HEK293 (cell line): ENCODE measurements around the gene HPCA.

ENCODE experiments used
- BCL11A ChIP-seq: fragments of 450-650 bp; formaldehyde crosslinking; IDR thresholded peaks from 2 replicates; pipeline ENCODE4 v1.5.1; 2016; ENCODE audit warnings: low read depth, missing biosample characterization, missing genetic modification characterization
- BCL11B ChIP-seq: fragments of 450-650 bp; formaldehyde crosslinking; IDR thresholded peaks from 2 replicates; pipeline ENCODE4 v1.5.1; 2016; ENCODE audit warnings: low read depth, missing biosample characterization, missing genetic modification characterization
- FEZF1 ChIP-seq: fragments of 450-650 bp; formaldehyde crosslinking; IDR thresholded peaks from 2 replicates; pipeline ENCODE4 v1.5.1; 2016; ENCODE audit warnings: missing biosample characterization, missing genetic modification characterization
- HIC1 ChIP-seq: fragments of 450-650 bp; formaldehyde crosslinking; IDR thresholded peaks from 2 replicates; pipeline ENCODE4 v1.5.1; 2016; ENCODE audit warnings: missing biosample characterization, missing genetic modification characterization
- PRDM10 ChIP-seq: fragments of 450-650 bp; formaldehyde crosslinking; IDR thresholded peaks from 2 replicates; pipeline ENCODE4 v1.5.1; 2016; ENCODE audit warnings: missing biosample characterization, missing genetic modification characterization
- REPIN1 ChIP-seq: fragments of 450-650 bp; formaldehyde crosslinking; IDR thresholded peaks from 2 replicates; pipeline ENCODE4 v1.5.1; 2017; ENCODE audit warnings: missing biosample characterization, missing genetic modification characterization, low read depth
- YY1 ChIP-seq: fragments of 450-650 bp; formaldehyde crosslinking; IDR thresholded peaks from 2 replicates; pipeline ENCODE4 v1.5.1; 2018; ENCODE audit warnings: missing biosample characterization, missing genetic modification characterization
- ZBTB8A ChIP-seq: fragments of 450-650 bp; formaldehyde crosslinking; IDR thresholded peaks from 2 replicates; pipeline ENCODE4 v1.5.1; 2016; ENCODE audit warnings: missing biosample characterization, missing genetic modification characterization
- ZFHX2 ChIP-seq: fragments of 450-650 bp; formaldehyde crosslinking; conservative IDR thresholded peaks from 2 replicates; pipeline ENCODE4 v1.5.1; 2016; ENCODE audit warnings: missing biosample characterization, missing genetic modification characterization
- ZFP69B ChIP-seq: fragments of 450-650 bp; formaldehyde crosslinking; IDR thresholded peaks from 2 replicates; pipeline ENCODE4 v1.5.1; 2016; ENCODE audit warnings: missing biosample characterization, missing genetic modification characterization
- ZNF239 ChIP-seq: fragments of 450-650 bp; formaldehyde crosslinking; IDR thresholded peaks from 2 replicates; pipeline ENCODE4 v1.5.1; 2016; ENCODE audit warnings: missing biosample characterization, missing genetic modification characterization
- ZNF274 ChIP-seq, 2 experiments: fragments of 200-500 bp in 1 of 2; fragments of 450-650 bp in 1 of 2; sonication (Bioruptor generic) in 1 of 2; formaldehyde crosslinking in 1 of 2; IDR thresholded peaks; 2 replicates each; pipeline versions ENCODE4 v1.5.1 to v1.6.1; 2014 to 2016; ENCODE audit warnings: borderline replicate concordance in 1 of 2, inconsistent platforms in 1 of 2, low read length in 1 of 2, missing biosample characterization in 1 of 2, missing genetic modification characterization in 1 of 2
- ZNF292 ChIP-seq: fragments of 450-650 bp; formaldehyde crosslinking; IDR thresholded peaks from 2 replicates; pipeline ENCODE4 v1.5.1; 2016; ENCODE audit warnings: low read depth, missing biosample characterization, missing genetic modification characterization, borderline replicate concordance
- ZNF335 ChIP-seq: fragments of 450-650 bp; formaldehyde crosslinking; conservative IDR thresholded peaks from 2 replicates; pipeline ENCODE4 v1.5.1; 2016; ENCODE audit warnings: missing biosample characterization, missing genetic modification characterization
- ZNF423 ChIP-seq: fragments of 450-650 bp; formaldehyde crosslinking; IDR thresholded peaks from 2 replicates; pipeline ENCODE4 v1.5.1; 2016; ENCODE audit warnings: missing biosample characterization, missing genetic modification characterization
- ZNF426 ChIP-seq: fragments of 450-650 bp; formaldehyde crosslinking; IDR thresholded peaks from 2 replicates; pipeline ENCODE4 v1.5.1; 2017; ENCODE audit warnings: missing biosample characterization, missing genetic modification characterization, mild to moderate bottlenecking, inconsistent platforms, moderate library complexity
- ZNF449 ChIP-seq: fragments of 450-650 bp; formaldehyde crosslinking; IDR thresholded peaks from 2 replicates; pipeline ENCODE4 v1.5.1; 2017; ENCODE audit warnings: missing biosample characterization, mild to moderate bottlenecking, missing genetic modification characterization, moderate library complexity
- ZNF549 ChIP-seq: fragments of 450-650 bp; IDR thresholded peaks from 2 replicates; pipeline ENCODE4 v1.5.1; 2018; ENCODE audit warnings: missing biosample characterization, missing genetic modification characterization, mild to moderate bottlenecking, inconsistent platforms, moderate library complexity
- ZNF600 ChIP-seq: fragments of 450-650 bp; formaldehyde crosslinking; IDR thresholded peaks from 2 replicates; pipeline ENCODE4 v1.5.1; 2016; ENCODE audit warnings: missing biosample characterization, missing genetic modification characterization
- ZNF610 ChIP-seq: fragments of 450-650 bp; formaldehyde crosslinking; IDR thresholded peaks from 2 replicates; pipeline ENCODE4 v1.5.1; 2016; ENCODE audit warnings: missing biosample characterization, missing genetic modification characterization, borderline replicate concordance
- ZNF660 ChIP-seq: fragments of 450-650 bp; IDR thresholded peaks from 2 replicates; pipeline ENCODE4 v1.5.1; 2018; ENCODE audit warnings: missing biosample characterization, mild to moderate bottlenecking, missing genetic modification characterization
- ZSCAN30 ChIP-seq: fragments of 450-650 bp; IDR thresholded peaks from 2 replicates; pipeline ENCODE4 v1.5.1; 2018; ENCODE audit warnings: missing biosample characterization, mild to moderate bottlenecking, missing genetic modification characterization, moderate library complexity
- TF ChIP-seq, protein P1 (sequence below): fragments of 450-650 bp; formaldehyde crosslinking; IDR thresholded peaks from 2 replicates; pipeline ENCODE4 v1.5.1; 2016; ENCODE audit warnings: missing biosample characterization, missing genetic modification characterization, low read depth
- TF ChIP-seq, protein P2 (sequence below): fragments of 450-650 bp; formaldehyde crosslinking; optimal IDR thresholded peaks from 2 replicates; pipeline ENCODE3; 2016; ENCODE audit warnings: missing biosample characterization, mild to moderate bottlenecking, missing genetic modification characterization
- TF ChIP-seq, protein P3 (sequence below): fragments of 450-650 bp; formaldehyde crosslinking; IDR thresholded peaks from 2 replicates; pipeline ENCODE4 v1.5.1; 2016; ENCODE audit warnings: missing biosample characterization, missing genetic modification characterization, low read depth

Gene HPCA

GRCh38 chr1:32870615-32871363 lies 15.5 kb upstream of the HPCA start, which contains the start of gene FNDC5 (continued):
- no peak for TF ChIP-seq PRDM10 (tag by site-specific recombination)
- no peak for TF ChIP-seq ZFP69B (tag by site-specific recombination)
- TF ChIP-seq, protein P1, sequence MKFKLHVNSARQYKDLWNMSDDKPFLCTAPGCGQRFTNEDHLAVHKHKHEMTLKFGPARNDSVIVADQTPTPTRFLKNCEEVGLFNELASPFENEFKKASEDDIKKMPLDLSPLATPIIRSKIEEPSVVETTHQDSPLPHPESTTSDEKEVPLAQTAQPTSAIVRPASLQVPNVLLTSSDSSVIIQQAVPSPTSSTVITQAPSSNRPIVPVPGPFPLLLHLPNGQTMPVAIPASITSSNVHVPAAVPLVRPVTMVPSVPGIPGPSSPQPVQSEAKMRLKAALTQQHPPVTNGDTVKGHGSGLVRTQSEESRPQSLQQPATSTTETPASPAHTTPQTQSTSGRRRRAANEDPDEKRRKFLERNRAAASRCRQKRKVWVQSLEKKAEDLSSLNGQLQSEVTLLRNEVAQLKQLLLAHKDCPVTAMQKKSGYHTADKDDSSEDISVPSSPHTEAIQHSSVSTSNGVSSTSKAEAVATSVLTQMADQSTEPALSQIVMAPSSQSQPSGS, result no peak
- TF ChIP-seq BCL11A (tag by site-specific recombination), result no peak
- TF ChIP-seq, protein P2, sequence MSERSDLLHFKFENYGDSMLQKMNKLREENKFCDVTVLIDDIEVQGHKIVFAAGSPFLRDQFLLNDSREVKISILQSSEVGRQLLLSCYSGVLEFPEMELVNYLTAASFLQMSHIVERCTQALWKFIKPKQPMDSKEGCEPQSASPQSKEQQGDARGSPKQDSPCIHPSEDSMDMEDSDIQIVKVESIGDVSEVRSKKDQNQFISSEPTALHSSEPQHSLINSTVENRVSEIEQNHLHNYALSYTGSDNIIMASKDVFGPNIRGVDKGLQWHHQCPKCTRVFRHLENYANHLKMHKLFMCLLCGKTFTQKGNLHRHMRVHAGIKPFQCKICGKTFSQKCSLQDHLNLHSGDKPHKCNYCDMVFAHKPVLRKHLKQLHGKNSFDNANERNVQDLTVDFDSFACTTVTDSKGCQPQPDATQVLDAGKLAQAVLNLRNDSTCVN (tag by site-specific recombination), result peak; percentile 74
- no peak for TF ChIP-seq ZNF600
- no peak for TF ChIP-seq ZNF423
- TF ChIP-seq ZNF660 (tag by site-specific recombination), result no peak
- TF ChIP-seq, protein P3, sequence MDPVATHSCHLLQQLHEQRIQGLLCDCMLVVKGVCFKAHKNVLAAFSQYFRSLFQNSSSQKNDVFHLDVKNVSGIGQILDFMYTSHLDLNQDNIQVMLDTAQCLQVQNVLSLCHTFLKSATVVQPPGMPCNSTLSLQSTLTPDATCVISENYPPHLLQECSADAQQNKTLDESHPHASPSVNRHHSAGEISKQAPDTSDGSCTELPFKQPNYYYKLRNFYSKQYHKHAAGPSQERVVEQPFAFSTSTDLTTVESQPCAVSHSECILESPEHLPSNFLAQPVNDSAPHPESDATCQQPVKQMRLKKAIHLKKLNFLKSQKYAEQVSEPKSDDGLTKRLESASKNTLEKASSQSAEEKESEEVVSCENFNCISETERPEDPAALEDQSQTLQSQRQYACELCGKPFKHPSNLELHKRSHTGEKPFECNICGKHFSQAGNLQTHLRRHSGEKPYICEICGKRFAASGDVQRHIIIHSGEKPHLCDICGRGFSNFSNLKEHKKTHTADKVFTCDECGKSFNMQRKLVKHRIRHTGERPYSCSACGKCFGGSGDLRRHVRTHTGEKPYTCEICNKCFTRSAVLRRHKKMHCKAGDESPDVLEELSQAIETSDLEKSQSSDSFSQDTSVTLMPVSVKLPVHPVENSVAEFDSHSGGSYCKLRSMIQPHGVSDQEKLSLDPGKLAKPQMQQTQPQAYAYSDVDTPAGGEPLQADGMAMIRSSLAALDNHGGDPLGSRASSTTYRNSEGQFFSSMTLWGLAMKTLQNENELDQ (tag by site-specific recombination), result no peak
- peak; percentile 92 for TF ChIP-seq ZNF449 (tag by site-specific recombination)
- peak; percentile 65; the same call in 1 of the 2 replicates for TF ChIP-seq HIC1
- no peak for TF ChIP-seq ZNF274 (IDR thresholded peaks at IDR 0.05; ENCODE audit: low read length)
- TF ChIP-seq ZNF274 (tag by site-specific recombination; IDR thresholded peaks at IDR 0.05; ENCODE audit: borderline replicate concordance), result no peak
- no peak for TF ChIP-seq YY1 (tag by site-specific recombination)
- TF ChIP-seq ZNF610 (tag by site-specific recombination), result no peak
- no peak for TF ChIP-seq ZNF239 (tag by site-specific recombination)
- no peak for TF ChIP-seq REPIN1
- TF ChIP-seq FEZF1 (tag by site-specific recombination), result no peak
- TF ChIP-seq ZFHX2 (tag by site-specific recombination), result peak; percentile 89
- TF ChIP-seq ZNF335 (tag by site-specific recombination), result peak; percentile 39
- TF ChIP-seq ZBTB8A (tag by site-specific recombination), result peak; percentile 38
- no peak for TF ChIP-seq ZSCAN30 (tag by site-specific recombination)
- TF ChIP-seq BCL11B (tag by site-specific recombination), result no peak
- no peak for TF ChIP-seq ZNF292 (tag by site-specific recombination)
- no peak for TF ChIP-seq ZNF426
- TF ChIP-seq ZNF549 (tag by site-specific recombination), result no peak
